Amniotic epithelial cell (primary cell): ENCODE data around the gene JAZF1.

Experiments
- DNase-seq: peaks from one replicate; pipeline ENCODE4 v3.0.0-alpha.2; 2010; ENCODE audit warnings: low read depth

JAZF1 gene

GRCh38 chr7:28008911-28009310 lies 171.7 kb downstream of the JAZF1 start:
- peak; percentile 33 for DNase-seq

- DNase-seq, result peak; percentile 23
These were observed 172.4 kb downstream of the JAZF1 start for GRCh38 chr7:28008171-28008570.

- peak; percentile 11 for DNase-seq
These were observed 174.1 kb downstream of the JAZF1 start for GRCh38 chr7:28006491-28006890.

GRCh38 chr7:28005847-28006231 lies 174.8 kb downstream of the JAZF1 start:
- peak; percentile 87 for DNase-seq

GRCh38 chr7:28005075-28005846 lies 175.3 kb downstream of the JAZF1 start:
- DNase-seq, result peak; percentile 70

DNA sequence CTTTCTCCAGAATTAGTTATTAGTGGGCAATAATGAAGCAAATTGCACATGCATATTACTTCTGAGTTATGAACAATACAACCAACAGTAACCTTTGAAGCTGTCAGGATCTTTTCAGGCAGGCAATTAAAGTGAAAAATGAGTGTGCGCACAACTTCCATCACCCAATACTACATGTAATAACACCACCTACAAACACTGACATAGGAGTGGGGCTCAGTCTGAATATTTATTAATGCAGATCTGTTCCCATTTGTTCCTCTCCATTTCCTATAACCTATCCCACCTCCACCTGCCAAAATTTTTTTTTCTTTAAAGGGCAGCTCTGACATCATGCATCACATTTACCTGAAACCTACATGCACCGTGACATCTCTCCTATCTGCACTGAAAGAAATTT lies 177.2 kb downstream of the JAZF1 start:
- no peak for DNase-seq

DNA sequence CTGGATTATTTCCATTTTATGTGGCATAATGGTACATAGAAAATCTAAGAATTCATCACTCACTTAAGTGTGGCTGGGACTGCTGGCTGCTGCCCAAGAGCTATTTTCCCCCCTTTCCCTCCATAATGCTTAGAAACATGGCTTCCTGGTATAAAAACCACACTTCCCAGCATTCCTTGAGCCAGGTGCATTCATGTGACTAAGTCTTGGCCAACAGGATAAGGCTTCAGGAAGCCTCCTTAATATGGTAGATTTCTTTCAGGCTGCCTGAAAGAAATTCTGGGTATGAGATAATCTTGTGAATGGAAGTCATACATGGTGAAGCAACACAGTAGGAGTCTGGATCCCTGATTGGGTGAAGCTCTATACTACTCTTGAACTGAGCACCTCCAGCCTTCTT lies 178.0 kb downstream of the JAZF1 start:
- peak; percentile 80 for DNase-seq

DNA sequence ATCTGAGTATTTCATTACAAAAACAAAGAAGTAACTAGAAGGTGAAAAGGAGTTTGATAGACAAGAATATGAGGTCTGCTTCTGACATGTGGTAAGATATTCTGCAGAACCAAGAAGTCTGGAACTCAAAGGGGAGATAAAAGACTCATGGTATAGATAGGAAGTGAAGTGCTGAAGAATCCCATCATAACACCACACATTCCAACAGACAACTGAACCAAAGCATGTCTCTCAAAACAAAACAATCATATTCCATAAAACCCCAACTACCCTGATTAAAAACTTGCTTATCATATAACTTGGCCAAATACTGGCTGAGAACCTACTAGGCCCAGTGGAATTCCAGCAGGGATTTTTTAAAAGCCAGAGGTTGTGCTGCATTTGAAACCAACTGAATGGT lies 178.7 kb downstream of the JAZF1 start:
- DNase-seq, result peak; percentile 55

- no peak for DNase-seq
These were observed 180.8 kb downstream of the JAZF1 start for GRCh38 chr7:27999829-28000228.

DNA sequence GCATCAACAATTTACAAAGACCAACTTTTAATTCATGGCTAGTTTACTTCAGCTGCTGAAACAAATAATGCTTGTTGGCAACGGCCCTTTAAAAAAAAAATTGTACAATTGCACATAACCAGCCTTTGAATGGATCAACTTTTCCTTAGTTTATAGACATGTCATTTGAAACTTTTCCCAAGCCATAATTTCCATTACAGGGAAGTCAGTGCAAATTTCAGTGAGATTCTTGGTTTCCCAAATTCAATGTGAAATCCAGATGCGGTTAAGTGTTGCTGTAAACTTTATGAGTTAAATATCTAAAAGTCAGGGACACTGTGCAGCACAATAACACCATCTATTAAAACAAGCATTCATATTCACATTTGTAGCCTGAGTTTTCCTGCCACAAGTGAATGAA lies 182.2 kb downstream of the JAZF1 start:
- DNase-seq, result no peak

DNA sequence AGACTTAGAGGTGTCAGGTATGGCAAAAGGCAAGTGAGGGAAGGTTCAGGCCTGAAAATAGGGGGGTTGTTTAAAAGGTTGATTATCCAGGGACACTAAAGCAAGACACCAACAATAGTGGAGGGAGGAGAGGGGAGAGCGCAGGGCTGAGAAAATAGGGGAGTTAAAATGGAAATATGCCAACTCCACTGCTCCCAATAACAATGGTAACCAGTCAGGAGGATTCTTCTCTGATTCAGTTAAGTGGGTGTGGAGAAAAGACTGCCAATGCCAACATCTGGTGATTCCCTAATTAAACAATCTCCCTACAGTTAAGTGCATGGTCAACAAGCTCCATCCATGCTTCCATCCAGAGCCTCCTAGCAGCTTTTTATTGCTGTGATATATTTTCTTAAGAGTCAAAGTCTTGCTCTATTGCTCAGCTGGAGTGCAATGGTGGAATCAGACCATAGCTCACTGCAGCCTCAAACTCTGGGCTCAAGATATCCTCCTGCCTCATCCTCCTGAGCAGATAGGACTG lies 183.3 kb downstream of the JAZF1 start:
- no peak for DNase-seq

DNA sequence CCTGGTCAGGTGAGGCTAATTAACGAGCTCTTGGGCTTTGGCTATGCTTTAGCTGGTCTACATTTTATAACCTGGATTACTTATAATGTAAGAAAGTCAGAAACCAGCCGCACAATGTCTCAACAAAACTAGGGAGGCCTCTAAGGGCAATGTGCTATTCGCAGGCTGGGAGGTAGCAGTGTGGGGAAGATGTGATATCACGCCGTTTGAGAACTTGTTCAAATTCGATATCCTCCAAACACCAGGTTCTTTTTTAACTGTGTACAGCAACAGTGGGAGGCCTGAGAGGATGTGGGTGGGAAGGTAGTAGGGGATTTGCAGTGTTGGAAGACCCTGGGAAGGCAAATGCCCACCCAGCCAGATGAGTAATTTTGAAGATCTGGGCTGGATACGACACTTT lies 184.5 kb downstream of the JAZF1 start:
- DNase-seq, result no peak

GRCh38 chr7:27995228-27995627 lies 185.4 kb downstream of the JAZF1 start:
- DNase-seq, result no peak

- no peak for DNase-seq
These were observed 186.0 kb downstream of the JAZF1 start for GRCh38 chr7:27994639-27995038.

DNA sequence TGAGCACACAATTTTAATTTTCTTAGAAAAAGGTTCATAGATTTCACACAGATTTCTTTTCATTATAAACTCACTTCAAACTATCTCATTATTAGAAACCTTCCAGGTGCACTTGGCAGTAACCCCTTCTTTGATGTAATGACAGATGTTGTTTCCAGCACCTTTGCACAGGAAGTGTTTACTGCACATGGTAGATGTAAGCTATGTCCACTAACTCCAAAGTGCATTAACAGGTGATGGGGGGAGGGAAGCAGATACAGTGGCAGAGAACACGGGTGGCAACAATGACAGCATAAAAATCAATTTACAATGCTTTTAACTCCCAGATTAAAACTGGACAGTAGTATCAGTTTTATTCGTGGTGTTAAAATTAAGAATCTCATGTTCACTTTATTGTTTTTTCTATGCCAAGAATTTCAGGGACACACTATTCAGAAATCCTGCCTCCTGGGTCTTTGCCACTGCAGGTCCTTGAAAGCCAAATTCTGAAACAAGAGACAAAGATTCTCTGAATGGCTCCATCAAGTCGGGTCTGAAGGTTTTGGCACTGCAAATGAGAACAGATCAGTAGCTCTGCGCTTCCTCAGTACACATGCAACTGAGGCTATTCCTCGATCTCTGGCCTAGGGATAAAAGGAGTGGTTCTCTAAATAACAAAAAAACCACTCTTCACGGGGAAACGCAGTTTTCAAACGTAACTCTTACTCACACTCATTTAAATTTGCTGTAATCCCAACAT lies 187.7 kb downstream of the JAZF1 start:
- no peak for DNase-seq

GRCh38 chr7:27992097-27992496 lies 188.5 kb downstream of the JAZF1 start:
- DNase-seq, result peak; percentile 46

GRCh38 chr7:27991006-27991528 lies 189.5 kb downstream of the JAZF1 start:
- no peak for DNase-seq

DNA sequence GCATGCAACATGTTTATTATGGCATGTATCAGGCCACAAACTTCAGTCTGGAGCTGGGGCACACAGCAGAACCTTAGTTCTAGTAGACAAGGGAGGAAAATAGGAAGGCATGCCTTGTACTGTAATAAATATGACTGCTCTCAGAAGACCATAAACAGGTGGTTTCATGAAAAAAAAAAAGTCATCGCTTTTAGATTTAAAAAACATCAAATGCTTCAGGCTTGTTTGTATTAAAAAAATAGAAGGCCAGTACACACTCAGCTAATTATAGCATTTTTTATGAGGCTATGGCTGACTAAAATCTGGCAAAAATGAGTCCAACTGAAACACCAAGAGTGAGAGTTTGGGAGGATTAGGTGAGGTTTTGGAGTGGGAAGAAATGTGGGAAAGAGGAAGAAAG lies 204.1 kb downstream of the JAZF1 start:
- no peak for DNase-seq

DNA sequence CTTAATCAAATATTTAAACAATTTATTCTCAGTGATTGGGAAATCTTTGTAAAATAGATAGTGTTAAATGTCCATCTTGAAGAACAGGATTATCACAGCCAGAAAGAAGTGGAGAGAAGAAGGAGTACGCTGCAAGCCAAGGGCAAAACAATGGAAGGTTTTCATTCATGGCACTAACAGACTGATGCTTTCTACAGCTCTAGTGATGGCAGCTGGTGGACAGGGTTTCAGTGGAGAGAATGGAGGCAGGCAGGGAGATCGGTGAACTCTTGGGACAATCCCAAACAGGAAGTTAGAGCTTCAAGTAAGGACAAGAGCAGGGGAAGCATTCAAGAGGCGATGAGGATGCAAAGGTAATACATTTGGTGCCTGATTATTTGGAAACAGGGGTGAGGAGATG lies 207.0 kb downstream of the JAZF1 start:
- no peak for DNase-seq

- no peak for DNase-seq
These were observed 208.3 kb downstream of the JAZF1 start for GRCh38 chr7:27972276-27972675.

DNA sequence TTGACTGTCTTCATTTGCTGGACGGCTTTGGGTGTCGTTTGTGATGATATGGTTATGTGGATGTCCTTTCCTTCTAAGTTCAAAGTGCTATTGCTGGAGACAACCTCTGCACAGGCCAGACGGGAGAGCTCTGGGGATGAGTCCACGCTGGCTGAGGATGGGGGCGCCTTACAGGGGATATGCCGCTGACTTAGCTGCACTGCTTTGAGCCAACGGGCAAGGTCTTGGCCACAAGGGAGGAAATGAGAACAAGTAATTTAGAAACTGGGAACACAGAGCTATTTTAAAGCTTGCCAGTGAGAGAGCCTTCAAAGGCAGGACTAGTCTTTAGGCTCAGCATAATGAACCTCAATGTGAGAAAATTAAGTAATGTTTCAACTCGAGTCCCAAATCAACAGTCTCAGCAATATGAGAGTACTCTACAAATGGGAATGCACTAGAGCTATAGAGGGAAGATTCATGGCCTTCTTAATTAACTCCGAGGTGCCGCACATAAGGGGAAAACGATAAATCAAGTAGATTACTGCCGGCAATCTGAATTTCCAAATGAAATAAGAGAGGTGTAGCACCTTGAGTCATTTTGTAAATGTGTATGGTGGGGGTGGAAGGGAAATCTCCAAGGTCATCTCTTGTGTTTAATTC lies 209.3 kb downstream of the JAZF1 start:
- no peak for DNase-seq

GRCh38 chr7:27970350-27970749 lies 210.2 kb downstream of the JAZF1 start:
- DNase-seq, result no peak

DNA sequence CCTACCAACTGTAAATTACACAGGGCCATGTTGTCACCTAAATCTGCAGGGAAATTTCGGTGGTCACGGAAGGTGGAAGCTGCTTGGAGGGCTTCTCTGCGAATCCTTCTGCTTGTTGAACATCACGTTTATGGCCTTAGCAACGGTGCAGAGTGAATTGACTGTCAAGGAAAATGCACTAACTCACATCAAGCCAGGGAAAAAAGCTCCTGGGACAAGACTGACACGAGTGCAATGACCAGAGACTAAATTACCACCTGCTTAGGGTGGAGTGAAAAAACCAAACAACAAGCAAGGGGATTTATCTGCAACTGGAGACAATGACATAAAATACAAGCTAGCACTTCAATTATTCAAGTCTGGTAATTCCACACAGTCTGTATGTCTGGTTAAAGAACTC lies 211.2 kb downstream of the JAZF1 start:
- DNase-seq, result no peak
